GM12891 (cell line): ENCODE results near the gene RYR2.

Source experiments
- DNase-seq: peaks from one replicate; pipeline ENCODE4 v3.0.0; 2011; ENCODE audit warnings: low spot score; ENCODE audit not compliant: insufficient read length
- FAIRE-seq: peaks from 2 replicates; lab custom pipeline; 2011; peaks lifted over from hg19 to GRCh38; lab: Jason Lieb, UNC
- PAX5 ChIP-seq: IDR thresholded peaks from 2 replicates; pipeline ENCODE4 v1.6.1; 2011; ENCODE audit warnings: low read length, moderate library complexity, mild to moderate bottlenecking; ENCODE audit not compliant: insufficient read depth, severe bottlenecking
- POLR2A ChIP-seq: IDR thresholded peaks from 2 replicates; pipeline ENCODE4 v1.6.1; 2011; ENCODE audit warnings: low read depth, low read length, control low read depth
- POLR2AphosphoS5 ChIP-seq: IDR thresholded peaks from 2 replicates; pipeline ENCODE4 v1.6.1; 2011; ENCODE audit warnings: low read depth, low read length, control low read depth
- POU2F2 ChIP-seq: IDR thresholded peaks from 2 replicates; pipeline ENCODE4 v1.6.1; 2011; ENCODE audit warnings: low read depth, mild to moderate bottlenecking, control low read depth, low read length, moderate library complexity
- SPI1 ChIP-seq: IDR thresholded peaks from 2 replicates; pipeline ENCODE4 v1.6.1; 2011; ENCODE audit warnings: low read depth, low read length, control low read depth
- TAF1 ChIP-seq: IDR thresholded peaks from 2 replicates; pipeline ENCODE4 v1.6.1; 2011; ENCODE audit warnings: low read depth, low read length, control low read depth

The RYR2 gene

DNA sequence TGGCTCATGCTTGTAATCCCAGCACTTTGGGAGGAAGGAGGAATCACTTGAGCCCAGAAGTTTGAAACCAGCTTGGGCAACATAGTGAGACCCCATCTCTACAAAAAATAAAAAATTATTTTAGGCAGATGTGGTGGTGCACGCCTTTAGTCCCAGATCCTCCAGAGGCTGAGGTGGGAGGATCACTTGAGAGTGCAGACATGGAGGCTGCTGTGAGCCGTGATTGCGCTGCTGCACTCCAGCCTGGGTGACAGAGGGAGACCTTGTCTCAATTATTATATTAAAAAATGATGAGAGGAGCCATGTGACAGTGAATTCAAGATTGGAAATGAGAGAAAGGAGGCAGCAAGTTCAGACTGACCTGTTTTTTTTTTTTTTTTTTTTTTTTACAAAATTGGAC lies 566.4 kb downstream of the RYR2 start:
- FAIRE-seq (no peak), DNase-seq (no peak)
- TF ChIP-seq PAX5 = no peak
- TF ChIP-seq POU2F2 = no peak
- TF ChIP-seq POLR2AphosphoS5 = no peak
- TF ChIP-seq TAF1 = no peak
- no peak for TF ChIP-seq SPI1
- TF ChIP-seq POLR2A = no peak

GRCh38 chr1:237610157-237610556 lies 568.2 kb downstream of the RYR2 start:
- FAIRE-seq (no peak), DNase-seq (no peak)
- TF ChIP-seq TAF1 = no peak
- no peak for TF ChIP-seq POLR2A
- no peak for TF ChIP-seq SPI1
- no peak for TF ChIP-seq PAX5
- no peak for TF ChIP-seq POU2F2

GRCh38 chr1:237613984-237614383 lies 572.0 kb downstream of the RYR2 start:
- DNase-seq (no peak), FAIRE-seq (no peak)
- TF ChIP-seq POLR2AphosphoS5 = no peak
- TF ChIP-seq SPI1 = no peak
- TF ChIP-seq POLR2A = no peak
- TF ChIP-seq POU2F2 = no peak

GRCh38 chr1:237619553-237619952 lies 577.6 kb downstream of the RYR2 start:
- no peak for TF ChIP-seq PAX5
- TF ChIP-seq POU2F2 = no peak
- no peak for TF ChIP-seq POLR2AphosphoS5
- no peak for TF ChIP-seq TAF1
- no peak for TF ChIP-seq POLR2A
- no peak for TF ChIP-seq SPI1
- no peak for DNase-seq
- FAIRE-seq = no peak

DNA sequence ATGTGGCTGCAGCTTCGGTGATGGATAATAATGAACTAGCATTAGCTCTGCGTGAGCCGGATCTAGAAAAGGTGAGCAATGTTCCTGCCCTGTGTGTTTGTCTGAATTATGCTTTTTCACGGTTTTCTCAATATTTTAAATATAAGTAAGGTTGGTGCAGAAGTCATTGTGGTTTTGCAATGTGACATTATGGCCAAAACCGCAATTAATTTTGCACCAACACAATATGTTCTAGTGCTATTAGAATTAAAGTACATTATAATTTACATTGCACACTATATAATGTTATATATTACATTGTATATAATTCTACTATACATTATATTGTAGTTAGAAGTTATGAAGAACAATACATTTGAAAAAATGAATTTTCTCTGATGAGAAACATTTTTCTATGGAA lies 592.9 kb downstream of the RYR2 start:
- no peak for TF ChIP-seq SPI1
- FAIRE-seq (no peak), DNase-seq (no peak)

- DNase-seq (no peak), FAIRE-seq (no peak)
- TF ChIP-seq TAF1 = no peak
- no peak for TF ChIP-seq POLR2A
- no peak for TF ChIP-seq PAX5
- TF ChIP-seq POLR2AphosphoS5 = no peak
- no peak for TF ChIP-seq POU2F2
- TF ChIP-seq SPI1 = no peak
These were observed 596.6 kb downstream of the RYR2 start for GRCh38 chr1:237638555-237638954.

DNA sequence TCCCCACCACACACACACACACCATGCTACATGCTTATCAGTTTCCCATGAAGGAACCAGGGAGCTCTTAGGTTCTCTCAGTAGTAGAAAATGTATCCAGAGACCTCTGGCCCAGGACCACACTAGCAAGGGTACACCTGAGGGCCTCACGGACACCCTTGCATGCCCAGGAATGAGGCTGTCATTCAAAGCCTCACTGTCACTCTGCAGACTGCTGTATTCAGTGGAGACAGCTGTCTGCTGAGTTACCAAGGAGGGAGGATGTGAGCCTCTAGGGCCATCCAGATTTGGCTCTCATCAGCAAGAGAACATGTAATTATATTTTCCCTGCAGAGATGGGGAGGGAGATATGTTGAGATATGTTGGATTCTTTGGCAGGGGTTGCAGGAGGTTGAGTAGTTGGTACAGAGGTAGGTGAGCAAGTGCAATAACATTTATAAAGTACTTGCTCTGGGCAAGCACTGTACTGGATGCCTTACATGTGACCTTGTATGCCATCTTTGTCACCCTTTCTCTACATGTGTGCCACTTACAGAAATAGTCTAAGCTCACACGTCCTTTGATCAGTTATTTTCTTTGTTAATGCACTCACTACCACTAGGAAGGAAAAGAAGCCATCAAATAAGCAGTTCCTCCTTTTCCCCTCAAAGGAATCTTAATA lies 598.2 kb downstream of the RYR2 start:
- FAIRE-seq (no peak), DNase-seq (no peak)
- TF ChIP-seq POLR2A (no peak), PAX5 (no peak), SPI1 (no peak), TAF1 (no peak), POLR2AphosphoS5 (no peak), POU2F2 (no peak)

DNA sequence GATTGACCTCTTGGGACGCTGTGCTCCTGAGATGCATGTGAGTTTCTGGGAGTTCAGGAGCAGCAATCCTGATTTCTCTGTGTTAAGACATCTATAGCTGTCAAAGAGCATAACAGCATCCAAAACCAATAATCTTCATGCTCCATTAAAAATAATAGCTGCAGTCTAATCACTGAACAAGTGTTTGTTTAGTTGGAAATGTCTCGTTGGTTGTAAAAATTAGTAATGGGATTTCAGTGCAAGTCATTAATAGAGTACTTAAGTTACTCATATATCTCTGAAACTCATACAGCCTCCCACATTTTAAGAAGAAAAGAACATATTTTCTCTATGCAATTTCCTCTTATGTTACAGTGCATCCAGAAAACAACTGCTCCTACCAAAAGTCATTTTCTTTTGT lies 599.0 kb downstream of the RYR2 start:
- no peak for FAIRE-seq

GRCh38 chr1:237650809-237651208 lies 608.8 kb downstream of the RYR2 start:
- no peak for TF ChIP-seq POU2F2
- TF ChIP-seq POLR2A = no peak
- no peak for TF ChIP-seq POLR2AphosphoS5
- TF ChIP-seq TAF1 = no peak
- TF ChIP-seq SPI1 = no peak
- TF ChIP-seq PAX5 = no peak
- FAIRE-seq (no peak), DNase-seq (no peak)

More for the DNA sequence above, 599.0 kb downstream of the RYR2 start:
- no peak for TF ChIP-seq POLR2AphosphoS5
- no peak for DNase-seq

GRCh38 chr1:237655778-237656177 lies 613.8 kb downstream of the RYR2 start:
- TF ChIP-seq TAF1 (no peak), POLR2A (no peak), POU2F2 (no peak), POLR2AphosphoS5 (no peak), PAX5 (no peak), SPI1 (no peak)
- FAIRE-seq (no peak), DNase-seq (no peak)

GRCh38 chr1:237664348-237664747 lies 622.4 kb downstream of the RYR2 start:
- FAIRE-seq = no peak

GRCh38 chr1:237670302-237670701 lies 628.3 kb downstream of the RYR2 start:
- TF ChIP-seq TAF1 (no peak), POLR2A (no peak), POLR2AphosphoS5 (no peak), PAX5 (no peak), SPI1 (no peak), POU2F2 (no peak)
- FAIRE-seq (no peak), DNase-seq (no peak)

More at GRCh38 chr1:237664348-237664747, 622.4 kb downstream of the RYR2 start:
- no peak for DNase-seq
- TF ChIP-seq POU2F2 (no peak), PAX5 (no peak), TAF1 (no peak)
